ENCODE measurements around the gene MYH7. TPM values are rescaled to one million over a fixed set of nuclear protein-coding genes. Genes with fewer than 3 reads are reported as not detected.
"Not testable (repeated sequence)": the region's sequence is repeated elsewhere in the genome, so short reads cannot be mapped to it uniquely, and the experiment has no call there.

The MYH7 gene
- total RNA-seq, 6 experiments from 2014 or later, result not detected

DNA sequence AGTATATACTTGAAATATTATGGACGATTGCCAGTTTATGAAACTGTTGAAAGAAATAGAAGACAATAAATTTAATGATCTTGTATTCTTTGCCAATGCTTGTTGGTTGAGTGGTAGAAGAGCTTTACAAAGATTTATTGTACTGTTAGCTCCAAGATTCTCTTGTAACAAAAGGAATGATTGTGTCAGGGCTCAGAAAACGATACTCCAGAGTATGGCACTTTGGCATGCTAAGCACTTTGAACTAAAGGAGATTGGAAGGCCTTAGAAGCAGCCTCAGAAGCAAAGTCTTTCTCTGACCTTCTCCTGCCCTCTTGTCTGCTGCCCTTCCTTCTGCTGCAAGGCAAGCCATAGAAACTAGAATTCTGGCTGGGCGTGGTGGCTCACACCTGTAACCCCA lies 29.8 kb upstream of the MYH7 start:
- no peak for DNase-seq
- TF ChIP-seq, protein P1, sequence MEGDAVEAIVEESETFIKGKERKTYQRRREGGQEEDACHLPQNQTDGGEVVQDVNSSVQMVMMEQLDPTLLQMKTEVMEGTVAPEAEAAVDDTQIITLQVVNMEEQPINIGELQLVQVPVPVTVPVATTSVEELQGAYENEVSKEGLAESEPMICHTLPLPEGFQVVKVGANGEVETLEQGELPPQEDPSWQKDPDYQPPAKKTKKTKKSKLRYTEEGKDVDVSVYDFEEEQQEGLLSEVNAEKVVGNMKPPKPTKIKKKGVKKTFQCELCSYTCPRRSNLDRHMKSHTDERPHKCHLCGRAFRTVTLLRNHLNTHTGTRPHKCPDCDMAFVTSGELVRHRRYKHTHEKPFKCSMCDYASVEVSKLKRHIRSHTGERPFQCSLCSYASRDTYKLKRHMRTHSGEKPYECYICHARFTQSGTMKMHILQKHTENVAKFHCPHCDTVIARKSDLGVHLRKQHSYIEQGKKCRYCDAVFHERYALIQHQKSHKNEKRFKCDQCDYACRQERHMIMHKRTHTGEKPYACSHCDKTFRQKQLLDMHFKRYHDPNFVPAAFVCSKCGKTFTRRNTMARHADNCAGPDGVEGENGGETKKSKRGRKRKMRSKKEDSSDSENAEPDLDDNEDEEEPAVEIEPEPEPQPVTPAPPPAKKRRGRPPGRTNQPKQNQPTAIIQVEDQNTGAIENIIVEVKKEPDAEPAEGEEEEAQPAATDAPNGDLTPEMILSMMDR (IDR thresholded peaks at IDR 0.05), result no peak

GRCh38 chr14:23464700-23465099 lies 29.2 kb upstream of the MYH7 start:
- H3K9me3 Mint-ChIP-seq, result no peaks in the 10 kb centered on the region

More for the DNA sequence above, 29.8 kb upstream of the MYH7 start:
- Mint-ChIP-seq H3K27ac (no peak overlapping the region), H3K36me3 (ENCODE audit: low read depth) (no peaks in the 10 kb centered on the region), H3K4me3 (no peak overlapping the region), H3K27me3 (ENCODE audit: insufficient read depth) (no peaks in the 10 kb centered on the region), H3K9me3 (no peaks in the 10 kb centered on the region), H3K4me1 (ENCODE audit: low read depth) (no peaks in the 10 kb centered on the region)

GRCh38 chr14:23460960-23461359 lies 25.5 kb upstream of the MYH7 start:
- no peaks in the 10 kb centered on the region for H3K9me3 Mint-ChIP-seq
- no peaks in the 10 kb centered on the region for H3K4me1 Mint-ChIP-seq (ENCODE audit: low read depth)
- TF ChIP-seq, protein P1 (IDR thresholded peaks at IDR 0.05), result no peak
- no peaks in the 10 kb centered on the region for H3K36me3 Mint-ChIP-seq (ENCODE audit: low read depth)
- H3K27me3 Mint-ChIP-seq (ENCODE audit: insufficient read depth), result no peaks in the 10 kb centered on the region; the same call in 1 of the 2 replicates
- no peak for DNase-seq
- H3K4me3 Mint-ChIP-seq, result no peak overlapping the region
- H3K27ac Mint-ChIP-seq, result no peak overlapping the region

More at GRCh38 chr14:23464700-23465099, 29.2 kb upstream of the MYH7 start:
- TF ChIP-seq, protein P1 (IDR thresholded peaks at IDR 0.05), result no peak
- no peak overlapping the region for H3K27ac Mint-ChIP-seq
- no peaks in the 10 kb centered on the region for H3K4me1 Mint-ChIP-seq (ENCODE audit: low read depth)
- H3K4me3 Mint-ChIP-seq, result no peak overlapping the region
- H3K36me3 Mint-ChIP-seq (ENCODE audit: low read depth), result no peaks in the 10 kb centered on the region
- no peak for DNase-seq
- H3K27me3 Mint-ChIP-seq (ENCODE audit: insufficient read depth), result no peaks in the 10 kb centered on the region

DNA sequence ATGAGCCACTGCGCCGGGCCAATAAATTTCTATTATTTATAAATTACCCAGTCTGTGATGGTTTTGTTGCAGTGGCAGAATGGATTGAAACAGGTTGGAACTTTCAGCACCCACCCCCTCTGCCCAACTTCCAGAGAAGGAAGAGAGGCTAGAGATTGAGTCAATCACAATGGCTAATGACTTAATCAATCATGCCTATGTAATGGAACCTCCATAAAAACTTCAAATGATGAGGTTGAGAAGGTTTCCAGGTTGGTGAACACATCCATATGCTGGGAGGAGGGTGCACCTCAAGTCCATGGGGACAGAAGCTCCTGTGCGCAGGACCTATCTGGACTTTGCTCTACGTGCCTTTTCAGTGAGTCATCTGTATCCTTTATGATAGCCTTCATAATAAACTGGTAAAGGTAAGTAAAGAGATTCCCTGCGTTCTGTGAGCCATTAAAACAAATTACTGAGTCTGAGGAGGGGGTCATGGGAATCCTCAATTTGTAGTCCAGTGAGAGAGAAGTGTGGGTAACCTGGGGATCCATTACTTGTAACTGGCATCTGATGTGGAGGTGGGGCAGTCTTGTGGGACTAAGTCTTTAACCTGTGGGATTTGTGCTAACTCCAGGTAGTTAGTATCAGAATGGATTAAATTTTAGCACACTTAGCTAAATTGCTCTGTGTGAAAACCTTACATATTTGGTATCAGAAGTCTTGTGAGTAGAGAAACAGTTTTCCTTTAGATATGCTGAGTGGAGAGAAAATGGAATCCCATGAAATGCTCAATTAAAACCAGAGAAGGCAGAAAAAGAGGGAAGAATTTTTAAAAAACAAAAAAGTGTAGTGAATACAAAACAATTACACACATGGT lies 22.4 kb upstream of the MYH7 start:
- Mint-ChIP-seq H3K9me3 (no peaks in the 10 kb centered on the region), H3K4me3 (no peak overlapping the region), H3K36me3 (ENCODE audit: low read depth) (no peaks in the 10 kb centered on the region), H3K27ac (no peak overlapping the region), H3K27me3 (ENCODE audit: insufficient read depth) (peaks cover 18% of the 10 kb centered on the region), H3K4me1 (ENCODE audit: low read depth) (no peaks in the 10 kb centered on the region)
- no peak for DNase-seq
- TF ChIP-seq, protein P1 (IDR thresholded peaks at IDR 0.05), result no peak

- peaks cover 18% of the 10 kb centered on the region for H3K27me3 Mint-ChIP-seq (ENCODE audit: insufficient read depth)
- peak; percentile 28 for DNase-seq
- H3K36me3 Mint-ChIP-seq (ENCODE audit: low read depth); H3K4me1 Mint-ChIP-seq (ENCODE audit: low read depth); H3K27ac Mint-ChIP-seq; H3K4me3 Mint-ChIP-seq; H3K9me3 Mint-ChIP-seq: not testable (repeated sequence)
- TF ChIP-seq, protein P1 (IDR thresholded peaks at IDR 0.05), result peak; percentile 67
Measured at GRCh38 chr14:23456883-23457586, 21.6 kb upstream of the MYH7 start.

Measured in HFFc6 (cell line).